OCI-LY7 (cell line): Measurements from ENCODE around the gene PTH1R. TPM values are rescaled to one million over a fixed set of nuclear protein-coding genes. Genes with fewer than 3 reads are reported as not detected.
A peak's percentile ranks its signal among the peaks of the same experiment; 100 is the strongest.

Source experiments
- BruUV-seq: library from RNA; stranded (reverse); fragments of 400-500 nt; replicated peaks from 2 replicates; lab custom pipeline; 2021; lab: Mats Ljungman, UMichigan
- CTCF ChIA-PET: fragments of 300-600 bp; sonication (Branson Sonifier 250); formaldehyde crosslinking; loops from one replicate; lab custom pipeline; 2022; ENCODE audit warnings: antibody characterized with exemption; ENCODE audit not compliant: unreplicated experiment; lab: Charles Lee
- POLR2A ChIA-PET: fragments of 300-600 bp; sonication (Branson Sonifier 250); formaldehyde crosslinking; loops from one replicate; lab custom pipeline; 2022; ENCODE audit warnings: antibody characterized with exemption; lab: Charles Lee
- DNase-seq: peaks from one replicate; pipeline ENCODE4 v3.0.0-alpha.2; 2015; ENCODE audit warnings: low spot score
- H2AFZ ChIP-seq: fragments of 200-600 bp; sonication (generic), shearing (Covaris generic); 2 replicates; pipeline ENCODE4 v1.6.1; 2014; ENCODE audit warnings: mild to moderate bottlenecking, antibody characterized with exemption, low read length, moderate library complexity
- H3K27ac ChIP-seq: fragments of 200-600 bp; sonication (generic); 2 replicates; pipeline ENCODE4 v1.5.1; 2014; ENCODE audit warnings: mixed run types, low read depth, mild to moderate bottlenecking, moderate library complexity, low read length, inconsistent platforms; ENCODE audit not compliant: poor library complexity, severe bottlenecking
- H3K36me3 ChIP-seq: fragments of 200-600 bp; sonication (generic); 2 replicates; pipeline ENCODE4 v1.6.1; 2014; ENCODE audit warnings: mild to moderate bottlenecking, antibody characterized with exemption, low read length, moderate library complexity, mixed read lengths; ENCODE audit not compliant: insufficient read depth
- H3K4me1 ChIP-seq: fragments of 200-600 bp; sonication (generic); 2 replicates; pipeline ENCODE4 v1.5.1; 2014; ENCODE audit warnings: mild to moderate bottlenecking, low read length; ENCODE audit not compliant: insufficient read depth, poor library complexity, severe bottlenecking
- H3K4me2 ChIP-seq: fragments of 200-600 bp; sonication (generic); 2 replicates; pipeline ENCODE4 v1.6.1; 2014; ENCODE audit warnings: mild to moderate bottlenecking, low read length
- H3K4me3 ChIP-seq: fragments of 200-600 bp; sonication (generic); 2 replicates; pipeline ENCODE4 v1.5.1; 2014; ENCODE audit warnings: mild to moderate bottlenecking, low read depth, low read length; ENCODE audit not compliant: poor library complexity, severe bottlenecking
- H3K79me2 ChIP-seq: fragments of 200-600 bp; sonication (generic); 2 replicates; pipeline ENCODE4 v1.6.1; 2016; ENCODE audit warnings: low read depth, mild to moderate bottlenecking, low read length, moderate library complexity, mixed read lengths; ENCODE audit not compliant: insufficient read depth
- H3K9me2 ChIP-seq: fragments of 200-600 bp; sonication (generic); 2 replicates; pipeline ENCODE4 v1.6.1; 2016; ENCODE audit warnings: mild to moderate bottlenecking, low read length, mixed read lengths; ENCODE audit not compliant: insufficient read depth
- H3K9me3 ChIP-seq: fragments of 200-600 bp; sonication (generic); 2 replicates; pipeline ENCODE4 v1.6.1; 2014; ENCODE audit warnings: mild to moderate bottlenecking, mixed run types, low read length, mixed read lengths
- H4K20me1 ChIP-seq: fragments of 200-600 bp; sonication (generic); 2 replicates; pipeline ENCODE4 v1.6.1; 2014; ENCODE audit warnings: mild to moderate bottlenecking, antibody characterized with exemption, low read length, moderate library complexity, mixed read lengths; ENCODE audit not compliant: insufficient read depth
- EZH2phosphoT487 ChIP-seq: fragments of 200-600 bp; sonication (generic); IDR thresholded peaks from 2 replicates; pipeline ENCODE4 v1.6.1; 2018; ENCODE audit warnings: low read depth, borderline replicate concordance, mild to moderate bottlenecking, mixed run types, antibody characterized with exemption, low read length, moderate library complexity, mixed read lengths
- intact Hi-C: fragments of 100-400 bp; cut with micrococcal nuclease; formaldehyde crosslinking; loops from one replicate; pipeline ENCODE4 v1.10.0; 2022; ENCODE audit not compliant: unreplicated experiment
- total RNA-seq, 2 experiments: library from RNA; depleted of rRNA in 1 of 2; stranded (reverse); fragments of >200 nt in 1 of 2; shearing (Covaris generic) in 1 of 2; gene quantifications; 2 replicates each; pipeline ENCODE4 v1.2.3, GENCODE V29; 2014 to 2022
- TF ChIP-seq, protein P1 (sequence below): fragments of 200-600 bp; sonication (generic); conservative IDR thresholded peaks from 2 replicates; pipeline ENCODE4 v1.5.1; 2014; ENCODE audit warnings: mild to moderate bottlenecking, antibody characterized with exemption, low read length, moderate library complexity, mixed read lengths

The PTH1R gene
- total RNA-seq, 2 experiments from 2014 or later = not detected

GRCh38 chr3:46926447-46926846, 48.9 kb downstream of the PTH1R start:
- H3K4me2 ChIP-seq = peak overlapping the region; percentile 82
- CTCF ChIA-PET = interaction anchor here (0.5 kb wide), 1 partner anchor 7 kb away, joined by 3 read pairs; no protein-coding TSS in a partner anchor
- TSS peak; percentile 39 for BruUV-seq
- H3K79me2 ChIP-seq = peaks cover 59% of the 10 kb centered on the region
- no peaks in the 10 kb centered on the region for H3K9me2 ChIP-seq
- POLR2A ChIA-PET = interaction anchor here (0.7 to 5.7 kb wide), 5 partner anchors 32 to 607 kb away, joined by 3 to 39 read pairs (median 5); partner anchors contain the start of gene NBEAL2
- H3K27ac ChIP-seq = peak overlapping the region; percentile 100
- H3K9me3 ChIP-seq = no peaks in the 10 kb centered on the region
- peaks cover 76% of the 10 kb centered on the region for H3K36me3 ChIP-seq
- peak overlapping the region; percentile 68 for H3K4me3 ChIP-seq
- intact Hi-C loops = loop anchor here (2.0 to 5.0 kb wide), 4 partner anchors 52 to 456 kb away; partner anchors contain the start of genes NBEAL2, PTPN23 and SETD2
- peak; percentile 22 for DNase-seq
- no peaks in the 10 kb centered on the region for H4K20me1 ChIP-seq
- peaks cover 79% of the 10 kb centered on the region for H3K4me1 ChIP-seq
- no peak overlapping the region for H2AFZ ChIP-seq
- TF ChIP-seq EZH2phosphoT487 = no peak
- TF ChIP-seq, protein P1, sequence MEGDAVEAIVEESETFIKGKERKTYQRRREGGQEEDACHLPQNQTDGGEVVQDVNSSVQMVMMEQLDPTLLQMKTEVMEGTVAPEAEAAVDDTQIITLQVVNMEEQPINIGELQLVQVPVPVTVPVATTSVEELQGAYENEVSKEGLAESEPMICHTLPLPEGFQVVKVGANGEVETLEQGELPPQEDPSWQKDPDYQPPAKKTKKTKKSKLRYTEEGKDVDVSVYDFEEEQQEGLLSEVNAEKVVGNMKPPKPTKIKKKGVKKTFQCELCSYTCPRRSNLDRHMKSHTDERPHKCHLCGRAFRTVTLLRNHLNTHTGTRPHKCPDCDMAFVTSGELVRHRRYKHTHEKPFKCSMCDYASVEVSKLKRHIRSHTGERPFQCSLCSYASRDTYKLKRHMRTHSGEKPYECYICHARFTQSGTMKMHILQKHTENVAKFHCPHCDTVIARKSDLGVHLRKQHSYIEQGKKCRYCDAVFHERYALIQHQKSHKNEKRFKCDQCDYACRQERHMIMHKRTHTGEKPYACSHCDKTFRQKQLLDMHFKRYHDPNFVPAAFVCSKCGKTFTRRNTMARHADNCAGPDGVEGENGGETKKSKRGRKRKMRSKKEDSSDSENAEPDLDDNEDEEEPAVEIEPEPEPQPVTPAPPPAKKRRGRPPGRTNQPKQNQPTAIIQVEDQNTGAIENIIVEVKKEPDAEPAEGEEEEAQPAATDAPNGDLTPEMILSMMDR = no peak

DNA sequence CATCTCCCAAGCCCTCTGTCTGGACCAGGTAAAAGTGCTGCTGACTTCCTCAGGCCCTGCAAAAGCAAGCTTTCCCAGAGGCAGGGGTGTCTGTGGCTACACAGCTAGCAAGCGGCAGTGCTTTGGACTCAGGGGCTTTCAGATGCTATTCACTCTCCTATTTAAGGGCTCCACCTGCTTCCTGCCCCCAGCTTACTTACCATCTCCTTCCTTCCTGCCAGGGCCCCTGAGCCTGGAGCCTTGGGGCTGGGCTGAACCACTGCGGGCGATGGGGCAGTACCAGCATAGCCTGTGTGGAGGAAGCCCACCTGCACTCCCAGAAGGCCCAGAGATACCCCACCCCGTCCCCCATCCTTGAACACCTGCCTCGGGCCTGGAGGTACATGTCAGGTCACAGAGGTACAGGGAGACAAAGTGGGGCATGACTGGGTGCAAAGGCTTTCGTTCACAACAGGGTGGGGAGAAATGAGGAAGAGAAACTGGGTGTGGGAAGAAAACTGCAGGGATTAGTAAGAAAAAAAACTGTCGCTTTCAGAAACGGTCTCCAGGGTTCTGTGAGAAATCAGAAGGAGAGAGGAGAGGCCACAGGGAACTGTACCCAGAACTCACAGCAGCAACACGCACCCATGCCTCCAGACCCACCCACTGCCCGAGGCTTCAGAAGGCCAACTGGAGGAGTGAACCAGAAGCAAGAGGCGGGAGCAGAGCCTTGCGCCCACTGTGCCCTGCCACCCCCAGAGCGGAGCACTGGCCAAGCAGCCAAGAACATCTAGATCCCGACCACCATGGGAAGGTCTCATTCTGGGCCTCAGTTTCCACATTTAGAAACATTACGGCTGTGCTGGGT, 49.6 kb downstream of the PTH1R start:
- no peak overlapping the region for H2AFZ ChIP-seq
- peak overlapping the region; percentile 100 for H3K27ac ChIP-seq
- peaks cover 65% of the 10 kb centered on the region for H3K79me2 ChIP-seq
- ChIA-PET POLR2A (interaction anchor here (0.7 to 5.7 kb wide), 8 partner anchors 14 to 607 kb away, joined by 3 to 39 read pairs (median 3); partner anchors contain the start of genes CCDC12 and NBEAL2), CTCF (no interaction called here)
- no peaks in the 10 kb centered on the region for H3K9me3 ChIP-seq
- intact Hi-C loops = loop anchor here (1.0 to 5.0 kb wide), 7 partner anchors 26 to 455 kb away; partner anchors contain the start of genes NBEAL2, PTPN23 and SETD2
- peaks cover 76% of the 10 kb centered on the region for H3K36me3 ChIP-seq
- TF ChIP-seq, protein P1 = no peak
- no peak for TF ChIP-seq EZH2phosphoT487
- DNase-seq = peak; percentile 96
- H3K4me2 ChIP-seq = peak overlapping the region; percentile 82
- no peaks in the 10 kb centered on the region for H3K9me2 ChIP-seq
- no peaks in the 10 kb centered on the region for H4K20me1 ChIP-seq
- H3K4me3 ChIP-seq = peak overlapping the region; percentile 68
- peaks cover 86% of the 10 kb centered on the region for H3K4me1 ChIP-seq
- no TSS peak for BruUV-seq
